ENCODE results near the gene FRS3. TPM values are rescaled to one million over a fixed set of nuclear protein-coding genes. Genes with fewer than 3 reads are reported as not detected.

Gene FRS3
- total RNA-seq, 6 experiments from 2014 or later, result 0.68 to 3.0 (median 1.9) TPM

DNA sequence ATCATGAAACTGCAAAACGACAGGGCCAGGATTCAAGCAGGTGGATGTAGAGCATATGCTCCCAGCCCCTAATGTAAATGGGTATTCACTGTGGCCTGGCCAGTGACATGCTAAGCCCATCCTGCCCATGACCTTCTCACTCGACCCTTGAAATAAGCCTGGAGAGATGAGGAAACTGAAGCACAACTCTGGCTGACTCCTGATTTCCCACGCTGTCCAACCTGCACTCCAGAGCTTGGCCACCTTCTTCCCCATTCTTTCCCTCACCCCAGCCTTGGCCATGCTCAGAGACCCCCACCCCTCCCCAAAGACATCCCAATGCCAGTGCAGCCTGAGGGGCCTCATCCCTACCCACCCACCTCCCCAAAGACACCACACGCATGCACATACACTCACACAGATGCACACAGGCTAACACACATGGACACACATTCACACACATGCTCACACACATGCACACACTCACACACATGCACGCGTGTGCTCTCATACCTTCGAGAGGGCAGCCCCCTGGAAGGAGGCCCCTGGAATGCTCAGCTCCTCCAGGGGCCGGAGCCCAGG, 56.7 kb downstream of the FRS3 start:
- Histone ChIP-seq H3K4me3 (no peak overlapping the region), H3K27ac (no peak overlapping the region), H3K4me1 (no peaks in the 10 kb centered on the region), H3K9me3 (no peaks in the 10 kb centered on the region), H3K27me3 (no peaks in the 10 kb centered on the region), H3K36me3 (no peaks in the 10 kb centered on the region)
- intact Hi-C loops (cut with DNase I), result no loop called here
- DNase-seq (no peak), ATAC-seq (no peak)
- TF ChIP-seq, protein P1, sequence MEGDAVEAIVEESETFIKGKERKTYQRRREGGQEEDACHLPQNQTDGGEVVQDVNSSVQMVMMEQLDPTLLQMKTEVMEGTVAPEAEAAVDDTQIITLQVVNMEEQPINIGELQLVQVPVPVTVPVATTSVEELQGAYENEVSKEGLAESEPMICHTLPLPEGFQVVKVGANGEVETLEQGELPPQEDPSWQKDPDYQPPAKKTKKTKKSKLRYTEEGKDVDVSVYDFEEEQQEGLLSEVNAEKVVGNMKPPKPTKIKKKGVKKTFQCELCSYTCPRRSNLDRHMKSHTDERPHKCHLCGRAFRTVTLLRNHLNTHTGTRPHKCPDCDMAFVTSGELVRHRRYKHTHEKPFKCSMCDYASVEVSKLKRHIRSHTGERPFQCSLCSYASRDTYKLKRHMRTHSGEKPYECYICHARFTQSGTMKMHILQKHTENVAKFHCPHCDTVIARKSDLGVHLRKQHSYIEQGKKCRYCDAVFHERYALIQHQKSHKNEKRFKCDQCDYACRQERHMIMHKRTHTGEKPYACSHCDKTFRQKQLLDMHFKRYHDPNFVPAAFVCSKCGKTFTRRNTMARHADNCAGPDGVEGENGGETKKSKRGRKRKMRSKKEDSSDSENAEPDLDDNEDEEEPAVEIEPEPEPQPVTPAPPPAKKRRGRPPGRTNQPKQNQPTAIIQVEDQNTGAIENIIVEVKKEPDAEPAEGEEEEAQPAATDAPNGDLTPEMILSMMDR (IDR thresholded peaks at IDR 0.05), result no peak
- TF ChIP-seq POLR2A (IDR thresholded peaks at IDR 0.05), result no peak
- WGBS (ENCODE audit: insufficient coverage, low coverage, low lambda C conversion rate, missing lambda C conversion rate), result 71% methylated on average over 8 of the region's 8 CpGs

DNA sequence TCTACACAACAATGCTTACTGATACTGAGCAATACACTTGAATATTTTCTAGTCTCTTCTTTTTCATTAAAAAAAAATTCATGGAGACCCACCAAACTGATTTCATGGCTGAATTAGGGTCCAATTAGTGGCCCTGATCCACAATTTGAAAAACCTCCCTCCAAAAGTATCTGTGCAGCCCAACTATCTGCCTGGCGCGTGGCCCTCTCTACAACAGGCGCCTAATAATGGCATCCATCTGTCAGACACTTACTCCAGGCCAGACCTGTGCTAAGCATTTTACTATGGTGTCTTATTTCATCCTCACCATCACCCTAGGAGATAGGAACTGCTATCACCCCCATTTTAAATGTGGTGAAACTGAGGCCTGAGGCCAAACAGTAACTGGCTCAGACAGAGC, 58.3 kb downstream of the FRS3 start:
- TF ChIP-seq, protein P1 (IDR thresholded peaks at IDR 0.05), result no peak
- TF ChIP-seq POLR2A (IDR thresholded peaks at IDR 0.05), result no peak
- no CpG with 5 or more reads among the region's 3 CpGs for WGBS (ENCODE audit: insufficient coverage, low coverage, low lambda C conversion rate, missing lambda C conversion rate)
- Histone ChIP-seq H3K36me3 (no peaks in the 10 kb centered on the region), H3K27ac (no peak overlapping the region), H3K9me3 (no peaks in the 10 kb centered on the region), H3K4me1 (no peaks in the 10 kb centered on the region), H3K27me3 (no peaks in the 10 kb centered on the region), H3K4me3 (no peak overlapping the region)
- DNase-seq, result no peak
- no peak for ATAC-seq
- intact Hi-C loops (cut with DNase I), result no loop called here

DNA sequence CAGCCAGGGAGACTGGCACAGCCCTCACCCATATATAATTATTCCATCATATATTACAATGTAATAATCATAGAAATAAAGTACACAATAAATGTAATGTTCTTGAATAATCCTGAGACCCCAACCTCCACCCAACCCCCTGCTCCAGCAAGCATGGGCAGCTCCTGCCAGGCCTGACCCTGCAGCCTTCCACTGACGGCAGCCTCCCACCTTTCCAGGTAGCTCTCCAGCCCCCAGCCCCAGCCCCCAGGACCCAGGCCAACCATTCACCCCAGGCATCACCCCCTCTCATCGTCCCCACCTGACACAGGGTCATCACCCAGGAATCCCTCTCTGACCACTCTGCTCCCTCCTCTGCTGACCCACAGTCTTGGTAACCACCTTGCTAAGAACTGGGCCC, 58.9 kb downstream of the FRS3 start:
- H3K4me3 ChIP-seq, result no peak overlapping the region
- 60% methylated on average over 1 of the region's 2 CpGs for WGBS (ENCODE audit: insufficient coverage, low coverage, low lambda C conversion rate, missing lambda C conversion rate)
- H3K27ac ChIP-seq, result no peak overlapping the region
- H3K27me3 ChIP-seq, result no peaks in the 10 kb centered on the region
- intact Hi-C loops (cut with DNase I), result no loop called here
- no peaks in the 10 kb centered on the region for H3K4me1 ChIP-seq
- H3K36me3 ChIP-seq, result no peaks in the 10 kb centered on the region
- ATAC-seq, result no peak
- TF ChIP-seq POLR2A (IDR thresholded peaks at IDR 0.05), result no peak
- TF ChIP-seq, protein P1 (IDR thresholded peaks at IDR 0.05), result no peak
- no peak for DNase-seq
- no peaks in the 10 kb centered on the region for H3K9me3 ChIP-seq

DNA sequence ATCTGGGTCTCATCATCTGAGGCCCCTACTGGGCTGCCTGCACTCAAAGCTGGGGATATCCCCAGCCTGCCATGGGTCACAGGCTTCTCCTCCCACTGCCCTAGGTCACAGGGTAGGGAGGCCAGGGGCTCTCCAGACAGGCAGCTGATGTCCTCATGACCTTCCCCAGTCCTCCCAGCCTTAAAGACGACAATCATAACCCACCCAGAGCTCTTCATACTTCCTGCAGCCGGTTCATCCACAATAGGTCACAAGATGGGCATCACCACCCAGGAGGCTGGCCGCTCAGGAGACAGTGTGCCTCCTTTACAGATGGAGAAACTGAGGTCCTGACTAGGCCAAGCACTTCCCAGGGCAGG, 59.5 kb downstream of the FRS3 start:
- no peaks in the 10 kb centered on the region for H3K27me3 ChIP-seq
- no peaks in the 10 kb centered on the region for H3K9me3 ChIP-seq
- ATAC-seq (peak in 1 of 4 donors; percentile 19), DNase-seq (no peak)
- no peaks in the 10 kb centered on the region for H3K36me3 ChIP-seq
- no peaks in the 10 kb centered on the region for H3K4me1 ChIP-seq
- WGBS (ENCODE audit: insufficient coverage, low coverage, low lambda C conversion rate, missing lambda C conversion rate), result no CpG with 5 or more reads among the region's 3 CpGs
- TF ChIP-seq, protein P1 (IDR thresholded peaks at IDR 0.05), result no peak
- TF ChIP-seq POLR2A (IDR thresholded peaks at IDR 0.05), result no peak
- H3K4me3 ChIP-seq, result no peak overlapping the region
- H3K27ac ChIP-seq, result no peak overlapping the region
- intact Hi-C loops (cut with DNase I), result no loop called here

Small RNA genes lying within 50 kb of the gene (small RNA-seq; reads per million reads assigned to genes)
- gene AL365205.2, result 0 reads per million in 2 experiments
- gene AL365205.3, result 0 reads per million in 2 experiments

Other genes with a start within 250 kb of the FRS3 start
- 10 to 100 TPM; 12.6 to 19.2 (median 14.9) TPM for gene FOXP4, start 233.5 kb downstream of the FRS3 start, total RNA-seq
- gene MDFI, start 141.4 kb downstream of the FRS3 start, total RNA-seq, result 1 to 10 TPM in 2 of 6 experiments, under 1 TPM in 1, not detected in 3; 0.29 to 2.4 (median 1.1) TPM
- gene TFEB, start 44.3 kb downstream of the FRS3 start, total RNA-seq, result 1 to 10 TPM; 4.5 to 9.2 (median 6.6) TPM
- gene PGC, start 32.5 kb downstream of the FRS3 start, total RNA-seq, result under 1 TPM in 1 of 6 experiments, not detected in 5; 0.31 TPM
- gene PRICKLE4, start 882 bp upstream of the FRS3 start, total RNA-seq, result 1 to 10 TPM in 5 of 6 experiments, not detected in 1; 1.3 to 3.1 (median 2.7) TPM
- 100 to 1,000 TPM in 1 of 6 experiments, 10 to 100 TPM in 5; 61.8 to 104 (median 75.6) TPM for gene TOMM6, start 7.8 kb upstream of the FRS3 start, total RNA-seq
- gene USP49, start 115.5 kb upstream of the FRS3 start, total RNA-seq, result 1 to 10 TPM in 5 of 6 experiments, under 1 TPM in 1; 0.87 to 2.0 (median 1.3) TPM
- gene MED20, start 141.2 kb upstream of the FRS3 start, total RNA-seq, result 10 to 100 TPM in 1 of 6 experiments, 1 to 10 TPM in 5; 7.2 to 10.8 (median 7.7) TPM
- 10 to 100 TPM in 1 of 6 experiments, 1 to 10 TPM in 5; 3.7 to 10.8 (median 8.4) TPM for gene BYSL, start 141.6 kb upstream of the FRS3 start, total RNA-seq
- 10 to 100 TPM; 11.3 to 51.9 (median 14.2) TPM for gene CCND3, start 161.9 kb upstream of the FRS3 start, total RNA-seq